ENCODE data around the gene TAF7.
"Not testable (repeated sequence)": the region's sequence is repeated elsewhere in the genome, so short reads cannot be mapped to it uniquely, and the experiment has no call there.

Gene TAF7

DNA sequence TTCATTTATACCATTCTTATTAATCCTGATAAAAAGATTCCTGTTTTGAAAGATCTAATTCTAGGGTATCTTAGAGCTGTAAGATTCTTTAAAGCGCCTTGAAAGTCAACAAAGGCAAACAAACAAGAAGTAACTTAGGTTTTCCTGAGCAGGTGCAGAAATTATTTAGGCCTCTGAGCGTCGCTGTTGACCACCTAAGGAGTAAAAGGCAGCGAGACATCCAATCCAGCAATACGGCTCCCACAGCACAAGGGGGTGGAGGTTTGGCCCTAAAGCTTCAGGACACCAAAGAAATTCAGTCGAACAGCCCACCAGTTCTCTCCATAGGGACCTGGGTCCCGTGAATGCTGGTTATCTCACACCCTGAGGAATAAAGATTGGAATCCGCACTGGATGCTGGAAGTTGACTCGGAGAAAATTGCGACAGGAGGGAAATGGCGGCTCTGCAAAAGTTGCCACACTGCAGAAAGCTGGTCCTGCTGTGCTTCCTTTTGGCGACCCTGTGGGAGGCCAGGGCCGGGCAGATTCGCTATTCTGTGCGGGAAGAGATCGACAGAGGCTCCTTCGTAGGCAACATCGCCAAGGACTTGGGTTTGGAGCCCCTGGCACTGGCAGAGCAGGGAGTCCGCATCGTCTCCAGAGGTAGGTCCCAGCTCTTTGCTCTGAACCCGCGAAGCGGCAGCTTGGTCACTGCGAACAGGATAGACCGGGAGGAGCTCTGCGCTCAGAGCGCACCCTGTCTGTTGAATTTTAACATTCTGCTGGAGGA, 18.1 kb upstream of the TAF7 start, which contains the start of gene PCDHGA2:
PCDHGA2 (plus strand) TSS at position 223 of the 769 bp plus-strand sequence.
- DNase-seq, result peak; percentile 9

DNA sequence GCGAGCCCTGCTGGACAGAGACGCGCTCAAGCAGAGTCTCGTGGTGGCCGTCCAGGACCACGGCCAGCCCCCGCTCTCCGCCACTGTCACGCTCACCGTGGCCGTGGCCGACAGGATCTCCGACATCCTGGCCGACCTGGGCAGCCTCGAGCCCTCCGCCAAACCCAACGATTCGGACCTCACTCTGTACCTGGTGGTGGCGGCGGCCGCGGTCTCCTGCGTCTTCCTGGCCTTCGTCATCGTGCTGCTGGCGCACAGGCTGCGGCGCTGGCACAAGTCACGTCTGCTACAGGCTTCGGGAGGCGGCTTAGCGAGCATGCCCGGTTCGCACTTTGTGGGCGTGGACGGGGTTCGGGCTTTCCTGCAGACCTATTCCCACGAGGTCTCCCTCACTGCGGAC, 12.0 kb upstream of the TAF7 start:
- not testable (repeated sequence) for DNase-seq

DNA sequence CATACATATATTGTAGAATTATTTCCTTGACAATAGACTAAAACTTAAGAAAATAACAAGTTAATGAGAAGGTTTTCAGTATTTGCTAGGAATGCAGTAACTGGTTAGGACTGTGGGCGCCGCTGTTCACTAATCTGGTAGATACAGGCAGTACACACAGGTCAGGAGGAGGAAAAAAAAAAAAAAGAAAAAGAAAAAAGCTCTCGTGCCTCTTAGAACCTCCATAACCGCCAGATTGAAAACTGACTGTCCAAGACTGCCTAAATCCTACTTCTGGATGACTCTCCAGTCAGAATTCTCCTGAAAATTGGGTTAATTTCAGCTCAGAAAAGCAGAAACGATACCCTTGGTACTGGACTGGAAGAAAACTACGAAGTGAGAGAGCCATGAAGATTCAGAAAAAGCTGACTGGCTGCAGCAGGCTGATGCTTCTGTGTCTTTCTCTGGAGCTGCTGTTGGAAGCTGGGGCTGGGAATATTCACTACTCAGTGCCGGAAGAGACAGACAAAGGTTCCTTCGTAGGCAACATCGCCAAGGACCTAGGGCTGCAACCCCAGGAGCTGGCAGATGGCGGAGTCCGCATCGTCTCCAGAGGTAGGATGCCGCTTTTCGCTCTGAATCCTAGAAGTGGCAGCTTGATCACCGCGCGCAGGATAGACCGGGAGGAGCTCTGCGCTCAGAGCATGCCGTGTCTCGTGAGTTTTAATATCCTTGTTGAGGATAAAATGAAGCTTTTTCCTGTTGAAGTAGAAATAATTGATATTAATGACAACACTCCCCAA, 9.9 kb upstream of the TAF7 start, which contains the start of gene PCDHGA1:
PCDHGA1 (plus strand) TSS at position 216 of the 782 bp plus-strand sequence.
- peak; percentile 20 for DNase-seq

DNA sequence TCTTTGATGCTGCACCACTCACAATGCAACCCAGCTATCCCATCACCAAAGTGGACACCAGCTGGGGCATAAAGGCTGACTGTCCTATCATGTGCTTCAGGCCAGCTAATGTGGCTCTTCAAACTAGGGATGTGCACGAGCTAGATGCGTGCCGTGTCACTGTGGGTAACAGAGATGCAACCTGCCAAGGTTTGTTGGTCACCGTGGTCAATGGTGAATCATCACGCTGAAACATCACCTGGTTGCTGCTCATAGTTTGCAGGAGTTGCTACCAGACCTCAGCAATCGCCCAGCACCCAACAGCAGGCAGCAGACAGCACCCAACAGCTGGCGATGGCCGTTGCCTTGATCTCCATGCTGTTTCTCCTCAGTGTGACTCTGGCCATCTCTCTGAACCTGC, 7.6 kb upstream of the TAF7 start:
- no peak for DNase-seq

DNA sequence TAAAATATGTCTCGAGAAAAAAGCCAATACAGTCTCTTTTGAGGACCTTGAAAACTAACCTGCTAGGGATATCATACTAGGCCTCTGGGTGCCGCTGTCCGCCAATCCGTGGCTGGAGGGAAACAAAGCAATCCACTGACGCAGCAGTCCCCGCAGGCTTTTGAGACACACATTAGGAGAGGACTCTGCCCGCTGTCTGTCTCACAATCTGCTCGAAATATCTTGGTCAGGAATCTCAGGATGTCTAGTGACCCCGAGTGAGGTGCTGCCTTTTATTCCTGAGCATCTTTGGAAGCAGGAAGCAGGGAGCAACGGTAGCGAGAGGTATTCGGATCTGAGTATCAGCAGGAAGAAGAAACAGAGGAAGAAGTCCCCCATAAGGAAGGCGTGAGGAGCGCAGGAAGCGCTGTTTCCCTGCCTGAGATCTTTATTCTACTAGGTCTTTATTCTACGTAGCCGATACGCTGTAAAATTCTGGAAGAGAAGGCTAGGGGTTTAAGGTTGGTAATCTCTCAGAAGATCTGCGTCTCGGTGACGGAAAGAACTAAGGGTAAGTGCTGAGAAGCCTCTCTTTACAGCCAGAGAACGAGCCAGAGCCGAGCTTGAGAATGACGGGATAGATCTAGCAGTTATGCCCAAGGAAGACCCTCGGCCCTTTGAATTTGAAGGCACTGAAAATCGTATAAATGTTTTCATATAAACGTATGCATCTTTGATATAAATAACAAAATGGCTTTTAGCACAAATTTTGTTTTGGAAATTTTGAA, 5.7 kb upstream of the TAF7 start:
- DNase-seq, result peak; percentile 62

DNA sequence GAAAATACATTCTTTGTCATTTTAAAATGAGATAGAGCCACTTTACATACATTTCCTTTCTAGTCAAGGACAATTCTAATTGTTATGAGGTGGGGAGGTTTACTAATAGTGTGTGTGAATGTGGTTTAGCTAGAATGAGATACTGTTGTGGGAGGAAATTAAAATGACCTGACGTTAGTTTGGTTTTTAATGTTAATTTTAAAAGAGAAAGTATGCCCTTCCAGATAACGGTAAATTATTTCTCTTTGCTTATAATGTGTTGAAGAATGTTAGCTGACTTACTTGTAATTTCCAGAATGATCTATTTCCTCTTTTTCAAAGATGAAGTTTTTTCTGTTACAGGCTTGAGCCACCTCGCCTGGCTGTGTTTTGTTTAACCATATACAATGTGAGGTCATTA, 1.7 kb upstream of the TAF7 start:
- no peak for DNase-seq

DNA sequence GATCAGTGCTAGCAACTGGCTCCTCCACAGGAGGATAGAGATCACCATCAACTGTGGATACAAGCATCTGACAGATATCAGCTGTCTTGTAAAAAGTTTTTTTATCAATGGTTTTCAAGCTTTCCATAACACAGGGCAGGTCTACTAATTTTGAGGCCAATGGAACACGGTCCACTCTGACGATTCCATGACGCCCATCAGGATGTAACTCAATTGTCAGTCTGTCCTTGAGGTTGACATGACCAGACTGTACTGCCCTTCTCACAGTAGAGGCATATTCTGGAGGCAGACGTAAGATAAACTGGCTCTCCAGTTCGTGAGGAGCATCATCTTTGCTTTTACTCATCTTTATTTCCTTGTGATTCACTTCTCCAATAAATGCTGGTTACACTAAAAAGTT, 885 bp downstream of the TAF7 start:
- DNase-seq, result no peak

DNA sequence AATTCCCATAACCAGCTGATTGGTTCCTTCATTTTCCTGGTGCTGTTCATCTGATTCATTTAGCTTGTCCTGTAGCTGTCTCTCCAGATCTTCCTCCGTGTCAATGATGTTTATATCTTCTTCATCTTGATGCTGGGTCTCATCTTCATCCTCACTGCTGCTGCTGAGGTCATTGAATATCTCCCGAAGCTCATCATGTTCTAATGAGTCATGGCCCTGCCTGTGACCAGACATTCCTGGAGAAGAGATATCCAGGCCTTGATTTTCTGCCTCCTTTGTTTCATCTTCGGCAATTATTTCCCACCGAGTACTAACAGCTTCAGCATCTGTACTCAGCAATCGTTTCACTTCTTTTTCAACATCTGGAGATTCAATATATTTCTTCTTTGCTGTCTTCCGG, 1.4 kb downstream of the TAF7 start:
- DNase-seq, result no peak

DNA sequence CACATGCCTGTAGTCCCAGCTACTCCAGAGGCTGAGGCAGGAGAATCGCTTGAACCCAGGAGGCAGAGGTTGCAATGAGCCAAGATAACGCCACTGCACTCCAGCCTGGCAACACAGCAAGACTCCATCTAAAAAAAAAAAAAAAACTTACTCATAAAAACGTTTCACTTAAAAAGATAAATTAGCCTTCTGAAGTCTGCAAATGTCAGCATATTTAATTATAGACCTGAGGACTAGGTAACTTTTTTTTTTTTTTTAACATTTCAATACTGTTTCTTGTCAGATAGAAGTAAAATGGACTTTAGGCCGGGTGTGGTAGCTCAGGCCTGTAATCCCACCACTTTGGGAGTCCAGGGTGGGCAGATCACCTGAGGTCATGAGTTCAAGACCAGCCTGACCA, 3.6 kb downstream of the TAF7 start:
- DNase-seq, result not testable (repeated sequence)

DNA sequence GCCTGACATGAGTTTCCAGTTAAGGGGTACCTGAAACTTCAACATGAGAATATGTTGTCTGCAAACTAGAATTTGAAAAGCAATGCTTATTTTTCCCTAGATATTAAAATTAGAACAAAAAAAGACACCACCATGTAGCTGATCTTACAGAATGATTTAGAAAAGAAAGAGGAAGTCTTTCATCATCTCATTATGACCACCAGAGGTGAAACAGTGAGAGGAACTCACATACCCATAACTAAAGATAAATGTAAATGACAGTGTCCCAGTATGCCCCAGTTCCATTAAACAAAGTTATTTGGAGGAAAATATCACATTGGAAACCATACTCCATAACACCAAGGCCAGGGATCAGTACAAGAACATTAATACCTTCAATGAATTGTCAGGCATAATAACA, 6.9 kb downstream of the TAF7 start:
- no peak for DNase-seq

DNA sequence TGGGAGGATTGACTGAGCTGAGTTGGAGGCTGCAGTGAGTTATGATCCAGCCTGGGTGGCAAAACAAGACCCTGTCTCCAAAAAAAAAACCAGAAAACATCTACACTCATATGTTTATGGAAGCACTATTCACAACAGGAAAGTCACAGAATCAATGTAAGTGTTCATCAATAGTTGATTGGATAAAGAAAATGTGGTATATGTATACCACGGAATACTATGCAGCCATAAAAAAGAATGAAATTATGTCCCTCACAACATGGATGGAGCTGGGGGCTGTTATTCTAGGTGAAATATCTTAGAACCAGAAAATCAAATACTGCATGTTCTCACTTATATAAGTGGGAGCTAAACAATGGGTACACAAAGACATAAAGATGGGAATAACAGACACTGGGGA, 14.0 kb downstream of the TAF7 start:
- no peak for DNase-seq

DNA sequence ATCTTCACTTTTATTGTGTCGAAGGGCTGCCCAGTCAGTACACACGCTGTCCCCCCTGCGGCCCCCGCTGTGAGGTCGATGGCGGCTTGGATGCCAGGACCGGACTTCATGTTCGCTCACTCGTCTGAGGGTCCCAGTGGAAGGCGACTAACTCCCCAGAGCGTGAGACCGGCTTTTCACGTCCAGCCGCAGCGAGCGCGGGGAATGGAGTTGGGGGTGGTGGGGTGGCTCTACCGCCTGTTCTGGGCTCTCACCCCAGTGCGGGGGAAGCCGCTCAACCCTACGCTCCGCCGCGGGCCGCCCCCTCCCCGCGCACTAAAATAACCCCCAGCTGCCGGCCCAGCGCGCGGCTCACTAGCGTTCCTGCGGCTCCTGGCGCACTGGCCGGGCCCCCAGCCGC, 16.8 kb downstream of the TAF7 start, which contains the start of gene SLC25A2:
SLC25A2 (minus strand) TSS at position 294 of the 400 bp plus-strand sequence; CDS start at position 110, 184 bp downstream.
- DNase-seq, result no peak

DNA sequence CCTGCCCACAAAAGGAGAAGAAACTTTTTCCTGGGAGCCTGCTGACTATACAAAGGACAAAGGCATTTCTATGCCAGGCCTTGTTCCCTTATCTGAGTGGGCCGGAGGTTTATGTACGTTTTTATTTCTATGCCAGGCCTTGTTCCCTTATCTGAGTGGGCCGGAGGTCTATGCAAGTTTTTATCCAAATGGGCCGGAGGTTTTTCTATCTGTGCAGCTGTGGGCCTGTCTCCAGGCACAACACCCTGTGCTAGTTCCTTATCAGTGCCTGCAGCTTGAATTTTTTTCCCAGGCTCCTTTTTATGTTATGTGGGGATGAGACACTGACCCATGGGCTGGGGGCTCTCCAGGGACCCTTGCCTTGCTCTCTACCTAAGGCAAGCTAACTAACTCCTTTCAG, 22.2 kb downstream of the TAF7 start:
- no peak for DNase-seq

DNA sequence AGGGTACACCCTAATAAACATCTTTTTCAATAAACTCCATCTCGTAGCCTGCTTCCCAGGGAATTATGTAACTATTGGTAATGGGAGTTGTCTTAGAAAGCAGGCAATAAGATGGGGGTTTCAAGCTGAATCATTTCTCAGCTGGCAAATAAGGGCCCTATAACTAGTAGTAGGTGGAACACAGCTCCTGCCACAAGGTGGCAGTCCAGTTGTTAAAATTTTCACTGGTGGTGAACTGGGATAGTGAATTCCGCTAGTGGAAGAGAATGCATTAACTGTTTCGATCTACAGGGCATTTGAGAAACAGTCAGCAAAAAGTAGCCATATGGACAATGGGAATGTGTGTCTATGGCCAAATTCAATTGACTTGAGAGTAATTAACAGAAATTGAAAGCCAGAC, 47.7 kb downstream of the TAF7 start:
- no peak for DNase-seq

DNA sequence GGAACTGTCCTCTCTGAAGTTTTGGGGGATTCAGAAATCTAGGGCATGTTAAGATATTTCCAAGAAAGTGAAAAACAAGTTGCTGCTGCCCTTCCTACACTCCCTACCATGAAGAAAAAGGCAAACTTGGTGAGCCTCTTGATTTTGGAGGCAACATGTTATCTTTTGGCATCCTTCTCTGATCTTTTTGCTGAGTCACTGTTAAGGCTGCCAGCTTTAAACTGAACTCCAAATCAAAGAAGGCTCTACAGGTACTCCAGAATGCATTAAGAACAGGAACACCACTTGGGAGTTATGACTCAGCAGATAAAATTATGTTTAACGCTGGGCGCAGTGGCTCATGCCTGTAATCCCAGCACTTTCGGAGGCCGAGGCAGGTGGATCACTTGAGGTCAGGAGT, 51.4 kb downstream of the TAF7 start:
- no peak for DNase-seq
